ENCODE measurements around the gene RGS11.

The RGS11 gene

GRCh38 chr16:255183-255582 is 20.6 kb downstream of the RGS11 start:
- no peaks in the 10 kb centered on the region for H3K79me1 ChIP-seq (ENCODE audit: low read length)
- H3K27me3 ChIP-seq (ENCODE audit: insufficient read depth, low read length), result no peaks in the 10 kb centered on the region
- no peak overlapping the region for H2BK12ac ChIP-seq (ENCODE audit: low read length)
- no peak overlapping the region for H4K91ac ChIP-seq (ENCODE audit: low read depth, low read length)
- H3K18ac ChIP-seq (ENCODE audit: low read length), result no peak overlapping the region
- no peak overlapping the region for H3K9ac ChIP-seq (ENCODE audit: low read length)
- H3K4me1 ChIP-seq (ENCODE audit: control insufficient read depth in 1 of 2, insufficient read depth in 2 of 2, low read length in 2 of 2), result peaks cover 0 to 1% of the 10 kb centered on the region in 2 experiments
- H3K4me2 ChIP-seq (ENCODE audit: low read length), result no peak overlapping the region
- H3K4ac ChIP-seq (ENCODE audit: low read depth, low read length), result no peak overlapping the region
- H3K36me3 ChIP-seq (ENCODE audit: control insufficient read depth in 1 of 2, insufficient read depth in 2 of 2, low read length in 2 of 2), result peaks cover 14 to 17% of the 10 kb centered on the region in 2 experiments
- no peaks in the 10 kb centered on the region for H3K79me2 ChIP-seq (ENCODE audit: control insufficient read depth, insufficient read depth, low read length, poor library complexity)
- no peak overlapping the region for H4K8ac ChIP-seq (ENCODE audit: low read depth, low read length)
- H3K14ac ChIP-seq (ENCODE audit: low read length), result no peak overlapping the region
- H2BK5ac ChIP-seq (ENCODE audit: low read depth, low read length, poor library complexity), result no peak overlapping the region
- no CpG with 5 or more reads among the region's 6 CpGs for WGBS (ENCODE audit: extremely low coverage, insufficient coverage, insufficient read length)
- no peak overlapping the region for H2BK120ac ChIP-seq (ENCODE audit: insufficient read depth, low read length, poor library complexity)
- DNase-seq, result no peak
- H4K12ac ChIP-seq (ENCODE audit: low read depth, low read length), result no peak overlapping the region
- no peak overlapping the region for H2AK5ac ChIP-seq (ENCODE audit: low read length)
- H3K27ac ChIP-seq (ENCODE audit: low read depth, low read length), result no peak overlapping the region
- no peak overlapping the region for H3K23ac ChIP-seq (ENCODE audit: low read length)
- no peaks in the 10 kb centered on the region for H3K9me3 ChIP-seq (ENCODE audit: insufficient read depth, low read depth, low read length)
- no peak overlapping the region for H2AFZ ChIP-seq (ENCODE audit: insufficient read depth, low read length, poor library complexity)
- no peak overlapping the region for H3K4me3 ChIP-seq (ENCODE audit: low read depth, low read length)

- no peak overlapping the region for H2BK12ac ChIP-seq (ENCODE audit: low read length)
- H3K23ac ChIP-seq (ENCODE audit: low read length), result no peak overlapping the region
- H3K9me3 ChIP-seq (ENCODE audit: insufficient read depth, low read depth, low read length), result no peaks in the 10 kb centered on the region
- no peaks in the 10 kb centered on the region for H3K79me1 ChIP-seq (ENCODE audit: low read length)
- H3K4me1 ChIP-seq (ENCODE audit: control insufficient read depth in 1 of 2, insufficient read depth in 2 of 2, low read length in 2 of 2), result peaks cover 0 to 3% of the 10 kb centered on the region in 2 experiments
- H3K4me2 ChIP-seq (ENCODE audit: low read length), result no peak overlapping the region
- peaks cover 9 to 12% of the 10 kb centered on the region in 2 experiments for H3K36me3 ChIP-seq (ENCODE audit: control insufficient read depth in 1 of 2, insufficient read depth in 2 of 2, low read length in 2 of 2)
- no peak overlapping the region for H2AFZ ChIP-seq (ENCODE audit: insufficient read depth, low read length, poor library complexity)
- no peak overlapping the region for H2AK5ac ChIP-seq (ENCODE audit: low read length)
- no peaks in the 10 kb centered on the region for H3K79me2 ChIP-seq (ENCODE audit: control insufficient read depth, insufficient read depth, low read length, poor library complexity)
- no CpG with 5 or more reads among the region's 25 CpGs for WGBS (ENCODE audit: extremely low coverage, insufficient coverage, insufficient read length)
- no peak overlapping the region for H3K9ac ChIP-seq (ENCODE audit: low read length)
- no peak overlapping the region for H3K27ac ChIP-seq (ENCODE audit: low read depth, low read length)
- DNase-seq, result no peak
- H4K12ac ChIP-seq (ENCODE audit: low read depth, low read length), result no peak overlapping the region
- no peak overlapping the region for H4K91ac ChIP-seq (ENCODE audit: low read depth, low read length)
- no peak overlapping the region for H3K4me3 ChIP-seq (ENCODE audit: low read depth, low read length)
- no peak overlapping the region for H2BK5ac ChIP-seq (ENCODE audit: low read depth, low read length, poor library complexity)
- H2BK120ac ChIP-seq (ENCODE audit: insufficient read depth, low read length, poor library complexity), result no peak overlapping the region
- no peak overlapping the region for H3K14ac ChIP-seq (ENCODE audit: low read length)
- H3K4ac ChIP-seq (ENCODE audit: low read depth, low read length), result no peak overlapping the region
- H4K8ac ChIP-seq (ENCODE audit: low read depth, low read length), result no peak overlapping the region
- H3K18ac ChIP-seq (ENCODE audit: low read length), result no peak overlapping the region
- H3K27me3 ChIP-seq (ENCODE audit: insufficient read depth, low read length), result no peaks in the 10 kb centered on the region
Observed at GRCh38 chr16:254461-254860, 21.3 kb downstream of the RGS11 start.

- Histone ChIP-seq H3K4ac (ENCODE audit: low read depth, low read length) (no peak overlapping the region), H4K8ac (ENCODE audit: low read depth, low read length) (no peak overlapping the region), H4K12ac (ENCODE audit: low read depth, low read length) (no peak overlapping the region), H2AFZ (ENCODE audit: insufficient read depth, low read length, poor library complexity) (no peak overlapping the region), H3K79me2 (ENCODE audit: control insufficient read depth, insufficient read depth, low read length, poor library complexity) (no peaks in the 10 kb centered on the region), H3K14ac (ENCODE audit: low read length) (no peak overlapping the region), H3K27me3 (ENCODE audit: insufficient read depth, low read length) (no peaks in the 10 kb centered on the region), H3K36me3 (ENCODE audit: control insufficient read depth in 1 of 2, insufficient read depth in 2 of 2, low read length in 2 of 2) (peaks cover 9 to 12% of the 10 kb centered on the region in 2 experiments), H3K79me1 (ENCODE audit: low read length) (no peaks in the 10 kb centered on the region), H2BK12ac (ENCODE audit: low read length) (no peak overlapping the region), H2BK120ac (ENCODE audit: insufficient read depth, low read length, poor library complexity) (no peak overlapping the region), H3K9me3 (ENCODE audit: insufficient read depth, low read depth, low read length) (no peaks in the 10 kb centered on the region), H2BK5ac (ENCODE audit: low read depth, low read length, poor library complexity) (no peak overlapping the region), H2AK5ac (ENCODE audit: low read length) (no peak overlapping the region), H3K4me3 (ENCODE audit: low read depth, low read length) (no peak overlapping the region), H3K23ac (ENCODE audit: low read length) (no peak overlapping the region), H3K4me2 (ENCODE audit: low read length) (no peak overlapping the region), H3K4me1 (ENCODE audit: control insufficient read depth in 1 of 2, insufficient read depth in 2 of 2, low read length in 2 of 2) (peaks cover 0 to 3% of the 10 kb centered on the region in 2 experiments), H3K18ac (ENCODE audit: low read length) (no peak overlapping the region), H4K91ac (ENCODE audit: low read depth, low read length) (no peak overlapping the region), H3K27ac (ENCODE audit: low read depth, low read length) (no peak overlapping the region), H3K9ac (ENCODE audit: low read length) (no peak overlapping the region)
- WGBS (ENCODE audit: extremely low coverage, insufficient coverage, insufficient read length), result no CpG with 5 or more reads among the region's 6 CpGs
- DNase-seq, result no peak
Observed at GRCh38 chr16:253833-254232, 21.9 kb downstream of the RGS11 start.

GRCh38 chr16:252366-253337 is 23.1 kb downstream of the RGS11 start:
- no peak overlapping the region for H2BK5ac ChIP-seq (ENCODE audit: low read depth, low read length, poor library complexity)
- no peak overlapping the region for H2AK5ac ChIP-seq (ENCODE audit: low read length)
- no peak overlapping the region for H3K9ac ChIP-seq (ENCODE audit: low read length)
- H3K9me3 ChIP-seq (ENCODE audit: insufficient read depth, low read depth, low read length), result no peaks in the 10 kb centered on the region
- no peak overlapping the region for H3K18ac ChIP-seq (ENCODE audit: low read length)
- no peak overlapping the region for H4K8ac ChIP-seq (ENCODE audit: low read depth, low read length)
- no peak overlapping the region for H3K23ac ChIP-seq (ENCODE audit: low read length)
- H2BK12ac ChIP-seq (ENCODE audit: low read length), result no peak overlapping the region
- DNase-seq, result no peak
- no peak overlapping the region for H3K4ac ChIP-seq (ENCODE audit: low read depth, low read length)
- H3K4me2 ChIP-seq (ENCODE audit: low read length), result no peak overlapping the region
- H2AFZ ChIP-seq (ENCODE audit: insufficient read depth, low read length, poor library complexity), result no peak overlapping the region
- no peaks in the 10 kb centered on the region for H3K79me1 ChIP-seq (ENCODE audit: low read length)
- no CpG with 5 or more reads among the region's 30 CpGs for WGBS (ENCODE audit: extremely low coverage, insufficient coverage, insufficient read length)
- H4K12ac ChIP-seq (ENCODE audit: low read depth, low read length), result no peak overlapping the region
- no peaks in the 10 kb centered on the region for H3K27me3 ChIP-seq (ENCODE audit: insufficient read depth, low read length)
- H4K91ac ChIP-seq (ENCODE audit: low read depth, low read length), result no peak overlapping the region
- no peak overlapping the region for H2BK120ac ChIP-seq (ENCODE audit: insufficient read depth, low read length, poor library complexity)
- H3K79me2 ChIP-seq (ENCODE audit: control insufficient read depth, insufficient read depth, low read length, poor library complexity), result no peaks in the 10 kb centered on the region
- H3K27ac ChIP-seq (ENCODE audit: low read depth, low read length), result no peak overlapping the region
- no peak overlapping the region for H3K4me3 ChIP-seq (ENCODE audit: low read depth, low read length)
- H3K4me1 ChIP-seq (ENCODE audit: control insufficient read depth in 1 of 2, insufficient read depth in 2 of 2, low read length in 2 of 2), result peaks cover 0 to 3% of the 10 kb centered on the region in 2 experiments
- no peak overlapping the region for H3K14ac ChIP-seq (ENCODE audit: low read length)
- peaks cover 9 to 12% of the 10 kb centered on the region in 2 experiments for H3K36me3 ChIP-seq (ENCODE audit: control insufficient read depth in 1 of 2, insufficient read depth in 2 of 2, low read length in 2 of 2)
